Measurements from ENCODE around the gene NECAP2. TPM values are rescaled to one million over a fixed set of nuclear protein-coding genes. Genes with fewer than 3 reads are reported as not detected.
A peak's percentile ranks its signal among the peaks of the same experiment; 100 is the strongest.

The NECAP2 gene, protein sequence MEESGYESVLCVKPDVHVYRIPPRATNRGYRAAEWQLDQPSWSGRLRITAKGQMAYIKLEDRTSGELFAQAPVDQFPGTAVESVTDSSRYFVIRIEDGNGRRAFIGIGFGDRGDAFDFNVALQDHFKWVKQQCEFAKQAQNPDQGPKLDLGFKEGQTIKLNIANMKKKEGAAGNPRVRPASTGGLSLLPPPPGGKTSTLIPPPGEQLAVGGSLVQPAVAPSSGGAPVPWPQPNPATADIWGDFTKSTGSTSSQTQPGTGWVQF
- 14.6 TPM for total RNA-seq
- long read RNA-seq, transcript NECAP2-201 (8 exons, 2,070 nt) = major isoform, 31 of 38 reads
- long read RNA-seq, partial matches to known transcripts = 4 of 38 reads
- long read RNA-seq, other reads (novel, unspliced or antisense) = 1 of 38 reads

GRCh38 chr1:16440470-16441281 is at the start of gene NECAP2:
Gene NECAP2, plus strand, starts transcription at chr1:16440724. Its CDS starts 38 bp downstream, at chr1:16440762.
- intact Hi-C loops (cut with DNase I) = loop anchor here (10.0 kb wide), 1 partner anchor 174 kb away; the partner anchor contains the start of gene NBPF1
- ATAC-seq (ENCODE audit: poor library complexity) (peak; percentile 97), DNase-seq (peak; percentile 97)

DNA sequence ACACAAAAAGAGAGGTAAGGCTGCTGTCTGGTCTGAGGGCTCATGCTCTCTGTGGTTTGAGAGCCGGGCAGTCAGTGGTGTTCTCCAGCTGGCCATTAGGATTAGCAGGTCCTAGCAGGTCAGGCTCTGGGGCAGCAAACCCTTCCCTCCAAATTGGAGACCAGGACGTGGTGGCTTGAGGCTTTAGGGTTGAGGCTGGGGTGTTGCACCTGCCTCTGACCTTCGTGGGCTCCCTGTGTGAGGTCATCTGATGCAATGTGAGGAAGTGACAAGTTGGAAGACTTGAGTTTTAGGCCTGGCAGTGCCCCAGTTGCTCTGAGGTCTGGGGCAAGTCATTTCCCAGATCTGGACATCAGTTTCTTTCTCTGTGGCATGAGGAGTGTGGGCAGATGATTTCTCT is 49.1 kb upstream of the NECAP2 start:
- ATAC-seq (ENCODE audit: poor library complexity) (no peak), DNase-seq (peak; percentile 16)
- intact Hi-C loops (cut with DNase I) = no loop called here

- ATAC-seq (ENCODE audit: poor library complexity) = no peak
- DNase-seq = peak; percentile 36
- intact Hi-C loops (cut with DNase I) = no loop called here
These were observed 47.6 kb upstream of the NECAP2 start for GRCh38 chr1:16392740-16393569.

- DNase-seq = peak; percentile 38
- peak; percentile 23 for ATAC-seq (ENCODE audit: poor library complexity)
- intact Hi-C loops (cut with DNase I) = no loop called here
These were observed 46.7 kb upstream of the NECAP2 start for GRCh38 chr1:16393570-16394521.

DNA sequence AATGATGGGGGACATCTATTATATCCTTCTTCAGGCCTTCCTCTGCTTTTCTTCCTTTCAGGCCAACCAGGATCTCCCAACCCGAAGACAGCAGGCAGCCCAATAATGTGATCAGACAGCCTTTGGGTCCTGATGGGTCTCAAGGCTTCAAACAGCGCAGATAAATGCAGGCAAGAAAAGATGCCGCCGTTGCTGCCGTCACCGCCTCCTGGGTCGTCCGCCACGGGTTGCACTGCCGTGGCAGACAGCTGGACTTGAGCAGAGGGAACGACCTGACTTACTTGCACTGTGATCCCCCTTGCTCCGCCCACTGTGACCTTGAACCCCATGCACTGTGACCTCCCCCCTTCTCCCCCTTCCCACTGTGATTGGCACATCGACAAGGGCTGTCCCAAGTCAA is 45.5 kb upstream of the NECAP2 start:
- intact Hi-C loops (cut with DNase I) = no loop called here
- DNase-seq = no peak
- no peak for ATAC-seq (ENCODE audit: poor library complexity)

GRCh38 chr1:16396591-16396990 is 43.9 kb upstream of the NECAP2 start:
- peak; percentile 64 for DNase-seq
- ATAC-seq (ENCODE audit: poor library complexity) = no peak
- intact Hi-C loops (cut with DNase I) = no loop called here

DNA sequence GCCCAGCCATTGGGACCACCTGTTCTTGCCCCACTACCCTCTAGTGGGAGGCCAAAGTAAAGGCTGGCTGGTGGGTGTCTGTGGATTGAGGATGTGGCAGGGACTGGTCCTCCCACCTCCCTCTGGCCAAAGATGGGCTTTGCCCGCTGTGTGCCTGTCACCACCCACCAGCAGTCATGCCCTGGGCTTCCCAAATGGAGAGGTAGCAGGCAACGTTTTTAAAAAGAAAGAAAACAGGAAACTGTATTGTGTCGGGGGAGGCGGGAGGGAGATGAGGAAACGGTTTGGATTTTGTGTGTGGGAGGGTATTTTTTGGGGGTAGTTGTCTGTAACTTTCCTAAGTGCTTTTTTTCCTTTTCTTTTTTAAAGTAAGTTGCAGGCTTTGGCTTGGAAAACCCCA is 43.4 kb upstream of the NECAP2 start:
- ATAC-seq (ENCODE audit: poor library complexity) (no peak), DNase-seq (no peak)
- intact Hi-C loops (cut with DNase I) = no loop called here

DNA sequence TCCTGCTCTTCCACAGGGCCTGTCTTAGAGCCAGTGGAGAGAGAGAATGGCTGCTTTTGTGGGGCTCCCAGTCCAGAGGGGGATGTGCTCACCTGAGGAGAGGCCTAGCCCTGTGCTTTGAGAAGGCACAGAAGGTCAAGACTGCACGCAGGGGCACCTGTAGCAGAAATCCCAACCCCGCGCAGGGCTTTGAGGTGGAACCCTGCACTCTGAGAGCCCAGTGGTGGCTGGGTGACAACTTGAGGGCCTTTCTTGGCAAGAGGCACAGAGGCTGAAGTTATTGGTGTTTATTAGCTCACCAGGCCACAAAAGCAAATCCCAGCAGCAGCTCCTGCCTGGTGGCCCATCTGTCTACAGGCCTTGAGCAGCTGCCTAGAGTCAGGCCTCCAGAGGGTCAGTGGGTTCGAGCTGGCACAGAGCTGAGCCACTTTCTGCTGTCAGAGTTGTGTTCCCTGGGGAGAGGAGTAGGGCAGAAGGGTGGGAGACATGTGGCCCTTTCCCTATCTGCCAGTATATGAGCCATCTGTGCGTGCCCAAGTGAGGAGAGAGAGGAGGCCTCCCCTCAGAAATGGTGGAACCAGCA is 42.1 kb upstream of the NECAP2 start:
- DNase-seq = no peak
- intact Hi-C loops (cut with DNase I) = no loop called here
- ATAC-seq (ENCODE audit: poor library complexity) = no peak

GRCh38 chr1:16402742-16403141 is 37.8 kb upstream of the NECAP2 start:
- intact Hi-C loops (cut with DNase I) = no loop called here
- ATAC-seq (ENCODE audit: poor library complexity) = no peak
- DNase-seq = peak; percentile 13

DNA sequence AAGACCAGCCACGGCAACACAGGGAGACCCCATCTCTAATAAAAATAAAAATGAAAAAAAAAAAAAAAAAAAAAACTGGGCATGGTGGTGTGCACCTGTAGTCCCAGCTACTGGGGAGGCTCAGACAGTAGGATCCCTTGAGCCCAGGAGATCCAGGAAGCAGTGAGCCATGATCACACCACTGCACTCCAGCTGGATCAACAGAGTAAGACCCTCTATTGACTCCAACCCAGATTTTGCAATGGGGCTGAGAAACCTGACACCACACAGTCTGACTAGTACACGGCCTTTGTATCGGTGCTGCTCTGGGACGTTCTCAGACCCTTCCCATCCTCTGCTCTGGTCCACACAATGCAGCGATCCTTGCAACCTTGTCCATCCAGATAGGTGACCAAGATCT is 35.1 kb upstream of the NECAP2 start:
- intact Hi-C loops (cut with DNase I) = no loop called here
- ATAC-seq (ENCODE audit: poor library complexity) = no peak
- DNase-seq = no peak

GRCh38 chr1:16406868-16407267 is 33.7 kb upstream of the NECAP2 start:
- intact Hi-C loops (cut with DNase I) = no loop called here

DNA sequence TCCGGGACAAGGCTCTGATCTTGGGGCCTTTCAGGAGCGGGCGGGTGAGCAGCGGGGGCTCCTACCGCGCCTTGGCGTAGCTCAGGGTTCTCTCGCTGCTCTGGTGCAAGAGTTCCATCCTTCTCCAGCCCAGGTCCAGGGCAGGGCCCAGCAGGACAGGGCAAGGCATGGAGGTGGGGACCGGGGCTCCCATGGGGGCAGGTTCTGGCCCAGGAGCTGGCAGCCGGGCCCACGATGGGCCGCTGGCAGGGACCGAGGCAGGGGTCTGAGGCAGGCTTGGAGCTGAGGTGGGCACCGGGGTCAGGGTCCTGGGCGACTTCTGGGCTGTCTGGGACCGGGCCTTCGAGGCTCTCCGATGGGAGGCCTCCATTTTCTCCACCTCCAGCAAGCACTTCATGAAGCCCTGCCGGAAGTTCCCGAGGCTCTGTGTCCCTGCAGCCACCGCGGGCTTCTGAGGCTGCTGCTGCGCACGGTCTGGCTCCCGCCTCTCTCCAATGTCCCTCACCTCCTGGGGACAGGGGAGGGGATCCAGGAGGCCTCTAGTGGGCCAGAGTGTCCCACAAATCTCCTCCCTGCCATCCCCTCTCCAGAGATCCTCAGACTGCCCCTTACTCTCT is 30.9 kb upstream of the NECAP2 start:
- ATAC-seq (ENCODE audit: poor library complexity) (no peak), DNase-seq (no peak)
- intact Hi-C loops (cut with DNase I) = no loop called here

More at GRCh38 chr1:16406868-16407267, 33.7 kb upstream of the NECAP2 start:
- no peak for ATAC-seq (ENCODE audit: poor library complexity)
- DNase-seq = no peak

GRCh38 chr1:16410803-16411202 is 29.7 kb upstream of the NECAP2 start:
- intact Hi-C loops (cut with DNase I) = no loop called here
- no peak for ATAC-seq (ENCODE audit: poor library complexity)
- DNase-seq = no peak

- intact Hi-C loops (cut with DNase I) = no loop called here
- ATAC-seq (ENCODE audit: poor library complexity) (no peak), DNase-seq (no peak)
These were observed 27.3 kb upstream of the NECAP2 start for GRCh38 chr1:16413191-16413590.

DNA sequence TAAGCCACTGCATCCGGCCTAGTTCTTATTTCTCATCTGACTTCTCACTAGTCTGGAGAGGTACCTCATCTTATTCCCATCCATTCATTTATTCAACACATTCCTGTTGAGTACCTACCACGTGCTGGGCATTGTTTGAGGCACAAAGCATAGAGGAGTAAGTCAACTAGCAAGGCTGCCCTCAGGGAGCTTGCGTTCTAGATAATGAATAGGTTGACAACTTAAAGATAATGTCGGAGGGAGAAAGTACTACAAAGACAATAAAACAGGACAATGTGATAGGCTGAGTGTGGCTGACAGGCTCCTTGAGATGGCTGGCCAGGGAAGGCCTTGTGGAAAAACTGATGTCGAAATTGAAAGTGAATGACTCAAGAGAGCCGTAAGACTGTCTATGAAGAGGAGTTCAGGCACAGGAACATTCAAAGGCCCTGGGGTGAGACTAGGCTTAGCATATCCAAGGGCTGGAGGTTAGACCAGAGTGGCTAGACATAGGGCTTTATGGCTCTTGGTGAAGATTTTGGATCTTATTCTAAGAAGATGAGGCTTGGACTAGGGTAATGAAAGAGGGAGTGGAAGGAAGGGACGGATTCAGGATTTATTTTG is 21.6 kb upstream of the NECAP2 start:
- no peak for DNase-seq
- intact Hi-C loops (cut with DNase I) = no loop called here
- ATAC-seq (ENCODE audit: poor library complexity) = no peak

GRCh38 chr1:16420424-16421118 is 20.0 kb upstream of the NECAP2 start:
- DNase-seq (no peak), ATAC-seq (ENCODE audit: poor library complexity) (no peak)
- intact Hi-C loops (cut with DNase I) = no loop called here
